ENCODE data around the gene CHD6.

Gene CHD6

DNA sequence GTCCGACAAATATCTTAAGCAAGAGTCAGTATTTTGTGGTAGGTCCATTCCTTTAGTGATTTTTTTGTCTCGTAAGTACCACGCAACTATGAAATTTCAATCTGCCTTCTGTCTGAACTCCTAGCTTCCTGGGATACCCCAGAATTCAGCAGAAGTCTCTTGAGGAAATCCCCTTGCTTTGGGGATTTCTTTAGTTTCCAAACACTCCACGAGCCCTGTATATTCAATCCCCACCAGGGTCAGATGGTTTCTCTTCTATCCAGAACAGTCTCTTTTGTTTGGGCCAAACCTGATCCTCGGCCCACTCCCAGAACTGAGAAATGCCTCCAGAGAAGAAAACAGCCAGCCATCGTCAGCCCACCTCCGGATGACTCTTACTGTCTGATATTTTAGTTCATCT, 113.0 kb downstream of the CHD6 start:
- DNase-seq (ENCODE audit: low spot score) = no peak

DNA sequence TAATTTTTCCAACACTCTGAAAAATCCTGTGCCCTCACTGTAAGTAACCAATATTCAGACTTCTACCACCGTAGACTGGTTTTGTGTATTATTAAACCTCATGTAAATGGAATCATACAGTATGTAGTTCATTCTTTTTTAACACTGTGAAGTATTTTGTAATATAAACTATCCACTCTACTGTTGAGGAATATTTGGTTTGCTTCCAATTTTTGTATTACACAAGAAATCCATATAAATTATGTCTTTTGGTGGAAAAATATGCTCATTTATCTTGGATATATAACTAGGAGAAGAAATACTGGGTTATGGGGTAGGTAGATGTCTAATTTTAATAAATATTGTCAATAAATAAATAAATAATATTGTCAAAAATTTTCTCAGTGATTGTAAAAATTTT, 116.8 kb downstream of the CHD6 start:
- no peak for DNase-seq (ENCODE audit: low spot score)

DNA sequence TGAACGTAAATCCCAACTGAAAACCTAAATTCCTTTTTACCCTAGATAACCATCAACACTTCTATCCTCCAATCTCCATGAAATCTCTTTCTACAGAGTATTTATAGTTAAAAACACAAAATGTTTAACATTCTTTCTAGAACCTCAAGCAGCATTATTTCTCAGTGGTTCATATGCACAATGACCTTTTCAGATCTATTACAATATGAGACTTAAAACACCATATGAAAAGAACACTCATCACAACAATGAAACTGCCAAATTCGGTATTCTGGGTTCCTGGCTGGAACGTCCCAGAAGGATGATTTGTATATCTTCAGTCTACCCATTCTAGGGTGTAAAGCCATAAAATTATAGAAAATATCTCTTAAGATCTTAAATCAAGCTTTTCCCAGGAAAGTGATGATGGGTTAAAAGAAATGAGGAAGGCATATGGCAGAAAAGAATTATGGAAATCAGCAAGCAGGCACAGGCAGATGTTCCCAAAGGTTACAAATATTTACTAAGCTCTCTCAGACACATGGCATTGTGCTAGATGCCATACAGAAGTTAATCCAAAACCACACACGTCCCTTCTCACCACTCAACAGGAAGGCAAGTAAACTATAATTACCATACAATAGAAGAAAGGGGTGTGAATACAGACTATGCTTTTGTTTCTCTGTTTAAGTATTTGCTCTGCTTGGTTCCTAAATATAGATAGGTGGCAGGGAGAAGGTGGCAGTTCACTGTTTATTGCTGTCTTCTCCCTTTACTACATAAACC, 118.0 kb downstream of the CHD6 start:
- DNase-seq (ENCODE audit: low spot score) = no peak

DNA sequence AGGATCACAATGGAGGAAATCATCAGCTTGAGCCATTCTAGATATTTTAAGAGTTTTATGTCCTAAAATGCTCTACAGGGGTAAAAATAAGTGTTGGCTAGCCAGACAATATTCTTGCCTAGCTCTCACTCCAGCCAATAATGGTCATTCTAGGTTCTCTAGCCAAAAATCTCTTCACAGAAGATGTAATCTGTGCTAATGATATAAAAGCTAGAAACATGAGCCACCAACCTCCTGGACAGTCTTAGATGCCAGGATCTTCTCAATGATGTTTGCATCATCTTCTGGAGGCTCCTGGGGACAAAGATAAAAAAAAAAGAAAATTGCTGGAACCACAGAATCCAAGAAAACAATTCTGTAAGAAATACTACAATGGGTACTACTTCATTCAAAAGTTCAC, 119.1 kb downstream of the CHD6 start:
- no peak for DNase-seq (ENCODE audit: low spot score)

DNA sequence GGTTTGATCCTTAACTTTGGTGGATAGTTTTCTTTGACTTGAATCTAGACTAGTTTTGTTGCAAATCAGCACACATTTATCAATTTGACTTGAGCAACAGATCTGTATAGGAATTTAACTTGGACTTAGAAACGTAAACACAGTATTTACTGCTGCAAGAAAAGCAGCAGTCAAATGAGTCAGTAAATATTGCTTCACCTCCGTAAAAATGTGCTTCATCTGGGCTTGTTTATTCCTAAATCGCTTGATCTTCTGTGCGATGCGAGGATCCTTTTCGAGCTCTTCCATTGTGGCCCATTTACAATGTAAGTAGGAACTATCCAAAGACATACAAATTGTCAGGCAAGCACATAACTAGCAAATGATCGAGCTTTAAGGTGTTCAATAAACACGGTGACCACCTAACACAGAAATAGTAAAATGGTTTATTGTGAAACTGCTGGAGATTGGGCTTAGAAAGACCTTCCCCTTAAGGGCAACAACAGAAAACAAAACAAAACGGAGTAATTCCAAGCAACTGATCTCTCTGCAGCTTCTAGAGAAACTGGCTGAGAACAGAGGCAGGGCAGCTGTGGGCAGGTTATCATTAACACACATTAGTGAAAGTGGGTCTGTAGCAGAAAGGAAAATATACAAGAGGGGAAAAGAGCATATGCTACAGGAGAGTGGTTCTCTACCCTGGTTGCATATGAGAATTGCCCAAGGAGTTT, 120.8 kb downstream of the CHD6 start:
- DNase-seq (ENCODE audit: low spot score) = no peak

DNA sequence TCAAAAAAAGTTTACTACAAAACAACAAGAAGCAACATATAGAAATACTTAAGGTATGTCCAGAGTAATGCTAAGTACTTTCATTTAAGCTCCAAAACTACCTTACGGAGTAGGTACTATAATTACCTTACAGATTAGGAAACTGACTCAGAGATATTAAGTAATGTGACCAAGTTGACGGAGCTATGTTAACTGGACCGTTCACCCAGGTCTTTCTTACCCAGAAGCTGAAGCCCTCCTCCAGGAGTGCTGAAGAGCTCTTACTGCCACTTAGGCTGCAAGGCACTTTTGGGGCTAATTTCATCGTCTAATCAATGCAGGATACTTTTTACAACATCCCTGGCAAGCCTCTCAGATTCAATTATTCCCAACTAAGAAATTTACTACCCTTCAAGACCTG, 123.7 kb downstream of the CHD6 start:
- no peak for DNase-seq (ENCODE audit: low spot score)

DNA sequence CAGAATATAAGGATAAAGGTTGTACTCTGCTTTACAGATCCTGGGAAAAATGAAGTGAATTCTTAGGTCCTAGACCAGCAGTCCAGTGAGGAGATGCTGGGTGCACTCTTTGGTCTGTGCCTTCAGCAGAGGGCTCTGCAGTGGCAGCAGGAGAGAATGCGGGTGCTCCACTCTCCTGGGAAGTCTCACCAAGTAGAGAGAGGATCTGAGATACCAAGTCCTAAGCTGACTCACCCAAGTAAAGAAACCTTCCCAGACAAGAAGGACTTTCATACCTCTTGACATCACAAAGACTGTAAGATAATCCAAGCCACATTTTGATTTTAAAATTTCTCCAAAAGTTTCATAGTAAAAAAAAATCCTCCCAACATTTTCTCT, 134.6 kb downstream of the CHD6 start:
- DNase-seq (ENCODE audit: low spot score) = no peak

DNA sequence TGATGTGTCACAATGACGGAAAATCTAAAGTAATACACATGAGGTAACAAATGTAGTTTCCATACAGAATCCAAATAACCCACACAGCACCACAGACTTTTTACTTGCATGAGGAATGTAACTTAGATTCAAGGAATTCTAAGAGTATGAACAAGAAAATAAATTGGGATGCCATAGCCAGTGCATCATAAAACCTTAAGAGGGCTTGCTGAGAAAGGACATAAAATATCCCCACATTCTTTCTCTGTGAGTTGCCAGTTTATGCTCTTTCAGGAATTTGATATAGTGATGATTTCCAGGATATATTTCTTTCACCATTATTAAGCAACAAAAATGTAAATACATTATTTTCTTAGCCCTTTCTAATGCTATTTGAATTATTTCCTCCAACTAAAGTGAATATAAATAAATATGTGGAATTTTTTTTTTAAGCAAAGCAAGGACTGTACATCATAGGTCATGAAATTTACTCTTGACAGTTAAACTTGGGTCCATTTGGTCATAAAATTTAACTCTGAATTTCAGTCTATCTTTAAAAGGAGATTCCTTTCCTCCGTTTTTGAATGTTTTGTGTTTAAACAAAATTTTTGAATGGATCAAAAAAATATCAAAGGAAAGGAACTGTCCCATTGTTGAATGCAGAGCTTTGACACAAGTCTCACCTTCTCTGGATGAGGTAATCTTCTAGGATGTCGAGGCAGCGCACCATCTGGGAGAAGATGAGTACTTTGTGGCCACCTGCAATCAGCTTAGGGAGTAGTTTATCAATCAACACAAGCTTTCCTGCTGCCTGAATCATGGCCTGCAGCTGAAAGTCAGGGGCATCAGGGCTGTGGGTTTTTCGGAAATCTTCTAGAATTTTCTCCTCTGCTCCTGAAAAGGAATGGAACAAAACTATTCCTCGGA, 135.3 kb downstream of the CHD6 start:
- DNase-seq (ENCODE audit: low spot score) = no peak

DNA sequence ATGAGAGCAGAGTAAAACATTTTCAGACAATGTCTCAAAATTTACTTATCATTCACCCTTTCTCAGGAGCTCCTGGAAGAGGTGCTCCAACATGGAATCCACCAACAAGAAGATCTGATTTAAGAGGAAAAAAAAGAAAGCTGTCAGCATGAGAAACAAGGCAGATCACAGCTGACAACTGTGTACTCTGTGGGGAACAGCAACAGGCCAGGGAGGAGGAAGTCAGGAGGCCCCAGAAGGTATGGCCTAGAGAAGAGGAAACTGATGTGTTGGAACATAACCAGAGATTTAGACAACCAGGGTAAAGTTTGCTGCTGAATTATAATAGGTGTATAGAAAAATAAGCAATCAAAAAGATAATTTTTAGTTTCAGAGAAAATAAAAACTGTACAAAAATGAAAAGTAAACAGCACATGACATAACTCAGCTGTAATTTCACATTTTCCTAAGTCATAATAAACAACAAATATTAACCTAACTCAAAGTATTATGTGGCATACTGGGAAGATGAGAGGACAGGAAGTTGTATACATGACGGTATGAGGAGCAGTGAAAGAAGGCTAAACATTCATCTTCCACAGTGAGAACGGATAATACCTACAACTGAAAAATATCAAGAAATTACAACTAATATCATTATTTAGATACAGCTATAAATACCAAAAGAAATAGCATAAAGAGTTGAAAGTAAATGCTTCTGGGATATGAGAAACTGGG, 138.0 kb downstream of the CHD6 start:
- peak; percentile 4 for DNase-seq (ENCODE audit: low spot score)

DNA sequence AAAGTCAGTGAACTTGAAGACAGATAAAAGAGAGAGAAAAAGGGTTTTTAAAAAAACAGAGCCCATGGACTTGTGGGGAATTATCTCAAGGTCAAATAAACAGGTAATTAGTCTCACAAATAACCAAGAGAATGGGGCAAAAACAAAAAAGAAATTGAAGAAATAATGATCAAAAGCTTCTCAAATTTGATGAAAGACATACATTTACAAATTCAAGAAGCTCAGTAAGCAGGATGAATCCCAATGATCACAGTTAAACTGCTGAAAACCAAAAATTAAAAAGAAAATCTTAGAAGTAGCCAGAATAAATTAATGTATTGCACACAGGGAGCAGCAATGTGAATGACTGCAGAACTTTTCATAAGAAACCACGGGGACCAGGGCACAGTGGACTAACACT, 139.1 kb downstream of the CHD6 start:
- no peak for DNase-seq (ENCODE audit: low spot score)

DNA sequence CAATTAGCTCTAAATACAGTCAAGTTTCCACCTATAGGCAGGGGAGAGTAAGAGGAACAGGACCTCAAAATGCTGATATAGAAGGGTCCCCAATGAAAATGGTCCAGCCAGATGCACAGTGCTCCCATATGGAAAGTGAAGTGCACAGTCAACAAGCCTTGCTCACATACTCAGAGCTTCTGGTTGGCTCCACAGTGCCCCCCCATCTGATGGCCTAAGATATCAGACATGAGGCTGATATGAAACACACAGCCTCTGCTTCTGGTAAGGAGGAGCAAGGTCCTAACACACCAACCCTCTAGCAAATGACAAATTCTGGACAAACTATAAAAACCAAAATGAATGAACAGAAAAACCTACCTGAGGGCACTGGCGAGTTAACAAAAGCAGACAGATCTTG, 140.2 kb downstream of the CHD6 start:
- no peak for DNase-seq (ENCODE audit: low spot score)

DNA sequence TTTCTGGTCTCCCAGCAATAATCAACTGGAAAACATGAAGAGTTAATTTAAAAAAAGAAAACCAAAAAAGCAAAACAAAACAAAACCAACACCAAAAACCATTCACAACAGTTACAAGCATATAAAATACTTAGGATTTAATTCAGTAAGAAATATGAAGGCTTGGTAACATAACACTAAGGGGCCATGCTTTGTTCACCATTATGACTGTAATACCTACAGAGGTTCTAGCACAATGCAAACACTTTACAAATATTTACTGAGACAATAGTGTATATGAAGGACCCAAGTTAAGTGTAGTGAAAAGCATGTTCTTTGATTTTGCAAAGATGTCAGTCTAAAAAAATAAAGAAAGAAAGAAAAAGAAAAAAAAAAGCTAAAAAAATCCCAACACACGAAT, 141.7 kb downstream of the CHD6 start:
- DNase-seq (ENCODE audit: low spot score) = no peak

DNA sequence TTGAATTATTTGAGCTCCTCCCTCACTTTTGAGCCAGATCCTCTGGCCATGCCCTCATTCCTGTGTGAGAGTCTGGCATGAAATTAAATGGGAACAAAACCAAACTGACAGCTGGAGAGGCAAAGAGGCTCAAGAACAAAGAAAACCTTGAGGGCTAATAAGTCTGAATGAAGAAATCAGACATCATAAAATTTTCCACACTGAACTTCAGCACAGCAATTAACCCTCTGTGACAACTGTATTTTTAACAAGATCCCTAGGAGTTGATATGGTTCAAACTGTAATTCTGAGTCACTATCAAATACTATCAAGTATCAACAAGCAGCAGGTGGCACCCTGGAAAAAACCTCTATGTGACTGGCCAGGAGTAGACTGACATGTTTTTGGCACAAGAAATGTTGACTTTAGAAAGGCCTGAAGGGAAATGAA, 142.2 kb downstream of the CHD6 start:
- no peak for DNase-seq (ENCODE audit: low spot score)

DNA sequence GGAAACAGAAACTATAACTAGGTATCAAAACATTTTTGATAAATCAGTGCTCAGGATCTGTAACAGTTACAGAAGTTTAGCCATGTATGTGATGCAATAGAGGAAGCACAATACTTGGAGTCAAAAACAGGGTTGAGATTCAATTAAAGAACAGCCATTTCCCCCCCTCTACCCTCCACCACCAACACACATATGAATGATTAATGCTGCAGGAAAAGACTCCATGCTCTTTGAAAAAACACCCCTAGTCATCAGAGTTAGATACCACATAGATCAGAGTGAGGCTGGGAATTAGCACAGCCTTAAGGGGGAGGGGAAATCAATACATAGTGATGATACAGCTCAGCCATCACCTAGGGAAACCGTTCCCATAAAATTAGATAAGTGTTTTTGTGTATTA, 142.7 kb downstream of the CHD6 start:
- DNase-seq (ENCODE audit: low spot score) = no peak

DNA sequence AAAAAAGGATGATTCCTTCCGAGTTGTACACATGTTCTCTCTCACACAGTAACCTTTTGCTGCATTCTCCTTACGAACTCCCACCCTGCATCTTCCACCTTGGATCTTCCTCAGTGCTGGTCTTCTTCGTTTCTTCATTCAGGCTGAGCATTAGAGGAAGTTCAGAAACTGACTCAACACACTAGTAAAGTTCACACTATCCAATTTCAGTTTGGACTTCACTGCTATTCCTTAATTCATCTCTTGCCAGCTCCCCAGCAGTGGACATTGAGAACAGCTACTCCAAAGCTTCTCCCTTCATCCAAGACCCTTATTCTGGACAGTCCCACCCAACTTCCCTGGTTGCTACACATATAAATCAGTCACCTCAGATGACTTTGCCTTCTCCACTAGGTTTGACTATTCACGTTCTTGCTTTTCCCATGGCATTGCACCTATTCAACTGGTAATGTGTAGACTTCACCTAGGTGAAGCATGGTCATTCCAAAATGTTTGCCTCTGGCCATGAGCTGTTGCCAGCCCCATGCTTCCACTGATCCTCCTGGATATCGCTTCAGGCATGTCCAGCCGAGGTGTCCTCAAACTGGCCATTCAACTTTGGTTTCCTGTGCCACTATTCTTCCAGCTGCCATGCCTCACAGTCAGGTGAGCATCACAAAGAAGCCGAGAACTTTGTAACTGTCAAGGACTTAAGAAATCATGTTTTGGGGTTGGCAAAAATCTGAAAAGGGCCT, 147.6 kb downstream of the CHD6 start:
- no peak for DNase-seq (ENCODE audit: low spot score)

DNA sequence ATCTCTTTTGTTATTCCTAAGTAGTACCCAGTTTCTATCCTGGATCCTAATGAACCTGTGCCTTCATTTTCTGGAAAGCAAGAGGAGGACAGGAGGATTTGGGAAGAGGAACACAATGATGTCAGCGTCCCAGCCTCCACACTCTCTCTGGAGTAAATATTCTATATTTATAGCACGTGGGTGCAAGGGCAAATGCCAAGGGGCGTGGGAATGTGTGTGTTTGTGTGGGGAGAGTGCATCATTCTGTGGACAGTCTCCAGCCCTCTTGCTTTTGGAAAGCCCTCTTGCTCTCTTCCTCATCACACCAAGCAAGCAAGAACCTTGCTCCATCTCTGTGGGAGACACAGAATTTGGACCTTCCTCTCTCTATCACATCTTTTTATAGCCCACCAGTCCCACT, 148.3 kb downstream of the CHD6 start:
- no peak for DNase-seq (ENCODE audit: low spot score)

DNA sequence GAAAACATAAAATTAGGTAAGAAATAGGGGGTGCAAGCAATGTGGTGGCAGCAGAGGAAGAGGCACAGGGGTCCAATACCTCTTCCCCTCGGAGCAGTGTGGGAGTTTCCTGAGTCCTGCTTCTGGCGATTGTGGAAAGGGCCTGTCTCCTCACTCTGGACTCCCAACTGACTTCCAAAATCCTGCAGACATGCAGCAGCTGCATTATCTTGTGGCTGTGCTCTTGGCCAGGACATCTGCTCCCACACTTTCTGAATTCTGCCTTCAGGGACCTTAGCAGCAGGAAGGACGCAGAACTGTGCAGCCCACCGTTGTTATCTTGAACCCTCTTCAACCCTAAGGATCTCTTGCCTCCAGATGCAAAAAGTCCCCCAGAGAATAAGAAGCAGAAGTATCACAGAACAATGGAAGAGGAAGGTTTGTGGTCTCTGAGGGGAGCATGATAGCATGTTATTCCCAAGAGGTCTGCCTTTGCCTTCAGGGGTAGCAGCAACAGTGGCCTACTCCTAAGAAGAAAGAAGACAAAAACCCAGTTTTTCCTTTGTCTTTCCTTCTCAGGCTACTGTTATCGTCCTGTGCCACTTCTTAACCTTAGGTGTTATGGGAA, 149.1 kb downstream of the CHD6 start:
- no peak for DNase-seq (ENCODE audit: low spot score)

DNA sequence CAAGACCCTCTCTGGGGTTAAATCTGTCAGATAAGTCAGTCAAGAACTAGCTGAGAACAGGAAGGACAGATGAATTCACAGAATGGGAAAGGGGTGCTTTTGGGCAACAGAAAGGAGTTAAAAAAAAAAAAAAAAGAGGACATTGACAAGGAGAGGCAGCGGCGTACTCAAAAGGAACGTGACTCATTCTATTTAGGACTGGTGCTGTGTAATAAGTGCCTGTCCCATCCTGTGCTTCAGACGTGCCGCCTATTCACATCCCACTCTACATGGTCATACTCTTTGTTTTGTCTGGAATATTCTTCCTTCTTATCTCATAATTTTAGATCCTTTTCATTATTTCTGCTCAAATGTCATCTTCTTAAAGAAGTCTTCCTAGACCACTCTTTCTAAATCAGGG, 150.5 kb downstream of the CHD6 start:
- no peak for DNase-seq (ENCODE audit: low spot score)

DNA sequence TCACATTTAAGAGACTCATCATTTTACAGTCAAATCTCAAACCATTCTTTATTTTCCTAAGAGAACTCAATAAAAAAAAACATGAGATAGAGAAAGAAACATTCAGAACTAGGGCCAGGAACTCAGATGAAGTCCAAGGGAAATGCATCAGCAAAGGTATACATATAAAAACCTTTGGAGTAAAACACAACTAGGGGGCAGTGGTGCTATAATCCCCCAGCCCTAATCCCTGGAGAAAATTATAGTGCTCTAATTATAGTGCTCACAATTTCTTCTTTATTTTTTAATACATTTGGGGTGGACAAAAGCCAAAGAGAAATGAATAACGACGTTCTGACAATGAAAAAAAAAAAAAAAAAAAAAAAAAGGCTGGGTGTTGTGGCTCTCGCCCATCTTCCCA, 151.0 kb downstream of the CHD6 start:
- DNase-seq (ENCODE audit: low spot score) = no peak

DNA sequence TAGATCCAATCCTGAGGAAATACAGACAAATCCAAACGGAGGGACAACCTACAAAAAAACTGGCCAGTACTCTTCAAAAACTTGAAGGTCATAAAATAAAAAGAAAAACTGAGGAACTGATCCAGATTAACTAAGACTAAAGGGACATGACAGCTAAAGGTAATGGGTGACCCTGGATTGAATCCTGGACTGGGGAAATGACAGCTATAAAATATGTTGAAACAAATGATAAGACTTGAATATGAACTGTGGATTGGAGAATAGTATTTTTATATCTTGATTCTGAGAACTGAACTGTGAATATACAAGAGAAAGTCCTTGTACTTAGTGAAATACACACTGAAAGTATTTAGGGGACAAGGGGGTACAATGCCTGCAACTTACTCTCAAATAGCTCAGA, 154.6 kb downstream of the CHD6 start:
- no peak for DNase-seq (ENCODE audit: low spot score)

All from CD4-positive, alpha-beta T cell treated with Interleukin-15 for 4 hours (primary cell).